Nephron progenitor cell (in vitro differentiated cells): ENCODE measurements around the gene HDAC7.

Experiments used
- DNase-seq: peaks from one replicate; pipeline ENCODE4 v3.0.0; 2021
- H3K27ac Mint-ChIP-seq: 2 replicates; pipeline ENCODE4 v1.8.0; 2021; ENCODE audit warnings: mild to moderate bottlenecking, moderate library complexity, mixed read lengths
- H3K27me3 Mint-ChIP-seq: 2 replicates; pipeline ENCODE4 v1.8.0; 2021; ENCODE audit warnings: mild to moderate bottlenecking, low read depth, mixed read lengths; ENCODE audit not compliant: poor library complexity
- H3K36me3 Mint-ChIP-seq: 2 replicates; pipeline ENCODE4 v1.8.0; 2021; ENCODE audit warnings: low read depth, mixed read lengths
- H3K4me1 Mint-ChIP-seq: 2 replicates; pipeline ENCODE4 v1.8.0; 2021; ENCODE audit warnings: mixed read lengths
- H3K4me3 Mint-ChIP-seq: 2 replicates; pipeline ENCODE4 v1.8.0; 2021; ENCODE audit warnings: mild to moderate bottlenecking, moderate library complexity, mixed read lengths
- H3K9me3 Mint-ChIP-seq: 2 replicates; pipeline ENCODE4 v1.8.0; 2021; ENCODE audit warnings: mild to moderate bottlenecking, moderate library complexity, mixed read lengths
- CTCF ChIP-seq: fragments of 200-600 bp; sonication (generic); IDR thresholded peaks from 2 replicates; pipeline ENCODE4 v1.5.0; 2021; ENCODE audit warnings: antibody characterized with exemption

The HDAC7 gene

GRCh38 chr12:47863985-47864384, 44.3 kb upstream of the HDAC7 start:
- no peaks in the 10 kb centered on the region for H3K36me3 Mint-ChIP-seq
- TF ChIP-seq CTCF: no peak
- peaks cover 13% of the 10 kb centered on the region for H3K27me3 Mint-ChIP-seq
- H3K4me3 Mint-ChIP-seq: no peak overlapping the region
- DNase-seq: no peak
- no peak overlapping the region for H3K27ac Mint-ChIP-seq
- no peaks in the 10 kb centered on the region for H3K9me3 Mint-ChIP-seq
- peaks cover 5% of the 10 kb centered on the region for H3K4me1 Mint-ChIP-seq

- H3K27ac Mint-ChIP-seq: no peak overlapping the region
- no peak for DNase-seq
- H3K27me3 Mint-ChIP-seq: peaks cover 16% of the 10 kb centered on the region
- no peak overlapping the region for H3K4me3 Mint-ChIP-seq
- no peaks in the 10 kb centered on the region for H3K9me3 Mint-ChIP-seq
- peaks cover 5% of the 10 kb centered on the region for H3K4me1 Mint-ChIP-seq
- no peaks in the 10 kb centered on the region for H3K36me3 Mint-ChIP-seq
- TF ChIP-seq CTCF: no peak
Observed at GRCh38 chr12:47863467-47863866, 43.8 kb upstream of the HDAC7 start.

- no peak overlapping the region for H3K4me3 Mint-ChIP-seq
- TF ChIP-seq CTCF: no peak
- H3K4me1 Mint-ChIP-seq: peaks cover 5% of the 10 kb centered on the region
- H3K27ac Mint-ChIP-seq: no peak overlapping the region
- H3K9me3 Mint-ChIP-seq: no peaks in the 10 kb centered on the region
- H3K36me3 Mint-ChIP-seq: no peaks in the 10 kb centered on the region
- H3K27me3 Mint-ChIP-seq: peaks cover 17% of the 10 kb centered on the region
- no peak for DNase-seq
Observed at GRCh38 chr12:47862881-47863280, 43.2 kb upstream of the HDAC7 start.

- Mint-ChIP-seq H3K4me1 (peaks cover 5% of the 10 kb centered on the region), H3K36me3 (no peaks in the 10 kb centered on the region), H3K27me3 (peaks cover 22% of the 10 kb centered on the region), H3K27ac (no peak overlapping the region), H3K9me3 (no peaks in the 10 kb centered on the region), H3K4me3 (no peak overlapping the region)
- TF ChIP-seq CTCF: no peak
- no peak for DNase-seq
Observed at GRCh38 chr12:47862167-47862750, 42.6 kb upstream of the HDAC7 start.

GRCh38 chr12:47860873-47861272, 41.2 kb upstream of the HDAC7 start:
- Mint-ChIP-seq H3K27ac (no peak overlapping the region), H3K36me3 (no peaks in the 10 kb centered on the region), H3K9me3 (no peaks in the 10 kb centered on the region), H3K4me3 (no peak overlapping the region), H3K27me3 (peaks cover 22% of the 10 kb centered on the region), H3K4me1 (peaks cover 5% of the 10 kb centered on the region)
- no peak for TF ChIP-seq CTCF
- no peak for DNase-seq

- DNase-seq: no peak
- no peak overlapping the region for H3K27ac Mint-ChIP-seq
- H3K4me3 Mint-ChIP-seq: no peak overlapping the region
- peaks cover 22% of the 10 kb centered on the region for H3K27me3 Mint-ChIP-seq
- H3K36me3 Mint-ChIP-seq: no peaks in the 10 kb centered on the region
- TF ChIP-seq CTCF: no peak
- H3K9me3 Mint-ChIP-seq: no peaks in the 10 kb centered on the region
- H3K4me1 Mint-ChIP-seq: peaks cover 4% of the 10 kb centered on the region
Observed at GRCh38 chr12:47860279-47860841, 40.7 kb upstream of the HDAC7 start.
